Inflammatory macrophage treated with lipopolysaccharide for 4 hours (primary cell): ENCODE data around the gene RGS5.

ENCODE experiments used
- DNase-seq: peaks from one replicate; pipeline ENCODE4 v3.0.0-alpha.2; 2020

Gene RGS5

DNA sequence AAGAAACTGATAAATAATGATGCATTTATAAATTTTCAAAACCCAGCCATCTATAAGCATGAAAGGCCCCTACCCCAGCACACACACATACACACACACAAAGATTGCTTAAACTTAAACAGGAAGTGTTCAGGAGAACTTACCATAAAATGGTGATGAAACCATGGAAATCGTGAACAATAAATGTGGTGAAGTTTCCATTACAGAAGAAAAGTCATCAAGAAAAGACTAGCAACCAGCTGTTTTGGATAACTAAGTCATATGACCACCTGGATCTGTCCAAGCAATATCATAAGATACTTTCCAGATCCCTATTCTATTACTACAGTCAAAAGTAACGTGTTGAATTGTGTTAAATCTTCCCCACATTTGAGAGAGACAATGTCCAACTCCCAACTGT is 24.1 kb downstream of the RGS5 start:
- no peak for DNase-seq

GRCh38 chr1:163176797-163177196 is 25.9 kb downstream of the RGS5 start:
- DNase-seq, result no peak

- DNase-seq, result peak; percentile 52
Measured at GRCh38 chr1:163174524-163175437, 27.9 kb downstream of the RGS5 start.

GRCh38 chr1:163173121-163173520 is 29.6 kb downstream of the RGS5 start:
- no peak for DNase-seq

DNA sequence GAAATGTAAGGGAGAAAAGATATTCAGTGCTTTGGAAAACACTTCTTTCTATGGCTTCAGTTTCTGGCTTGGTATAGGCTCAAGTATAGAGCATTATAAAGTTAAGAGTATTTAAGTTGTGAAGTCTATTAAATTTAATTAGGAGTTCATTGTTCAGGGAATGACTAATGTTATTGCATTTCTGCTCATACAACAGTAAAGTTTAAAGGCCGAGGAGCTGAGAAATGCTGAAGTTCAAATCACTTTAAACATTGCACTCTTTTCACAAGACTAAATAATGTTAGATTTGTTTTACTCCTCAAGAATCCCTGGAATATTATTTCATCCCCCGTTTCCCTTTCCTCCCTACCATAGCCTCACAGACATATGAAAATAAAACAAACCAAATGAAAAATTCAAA is 30.1 kb downstream of the RGS5 start:
- DNase-seq, result no peak

- no peak for DNase-seq
Measured at GRCh38 chr1:163171826-163172225, 30.9 kb downstream of the RGS5 start.

DNA sequence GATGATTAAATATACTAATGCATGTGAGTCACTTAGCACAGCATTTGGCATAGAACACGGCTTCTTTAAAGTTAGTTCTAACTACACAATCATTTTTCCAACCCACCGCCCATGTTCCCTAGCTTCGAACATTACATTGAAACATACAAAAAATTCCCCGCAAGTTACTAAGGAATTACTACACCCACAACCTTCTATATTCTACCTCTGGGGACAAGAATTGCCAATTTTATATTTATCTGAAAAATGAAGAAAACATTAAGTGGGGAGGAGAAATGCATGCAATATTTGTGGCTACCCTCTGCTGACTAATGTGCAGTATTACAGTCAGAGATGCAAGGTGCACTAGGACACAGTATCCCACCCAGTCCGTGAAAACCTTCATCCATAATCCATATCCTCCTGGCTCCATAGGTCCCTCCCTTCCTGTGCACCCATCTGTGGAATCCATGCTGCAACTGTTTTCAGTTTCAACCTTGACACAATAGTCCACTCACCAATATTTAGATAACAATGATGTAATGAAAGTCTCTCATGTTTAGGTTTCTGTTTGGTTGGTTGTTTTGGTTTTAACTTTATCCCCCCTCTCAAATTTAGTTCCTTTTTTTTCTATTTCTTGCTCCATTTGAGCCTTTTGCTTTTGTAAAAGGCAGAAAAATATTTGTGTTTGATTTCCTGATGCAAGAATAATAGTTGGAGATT is 31.6 kb downstream of the RGS5 start:
- no peak for DNase-seq

GRCh38 chr1:163170331-163170730 is 32.4 kb downstream of the RGS5 start:
- no peak for DNase-seq

DNA sequence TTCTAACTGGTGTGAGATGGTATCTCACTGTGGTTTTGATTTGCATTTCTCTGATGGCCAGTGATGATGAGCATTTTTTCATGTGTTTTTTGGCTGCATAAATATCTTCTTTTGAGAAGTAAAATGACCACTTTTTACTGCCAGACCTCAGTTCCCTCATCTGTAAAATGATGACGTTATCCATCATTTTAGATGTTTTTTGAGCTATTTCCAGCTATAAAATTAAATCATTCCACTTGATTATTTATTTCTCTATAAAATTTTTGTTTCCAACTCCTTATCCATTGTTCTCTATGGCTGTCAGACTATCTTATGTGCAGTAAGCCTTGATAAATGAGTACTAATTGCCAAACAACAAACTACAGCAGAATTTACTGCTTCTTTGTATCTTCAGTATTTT is 33.2 kb downstream of the RGS5 start:
- DNase-seq, result no peak

DNA sequence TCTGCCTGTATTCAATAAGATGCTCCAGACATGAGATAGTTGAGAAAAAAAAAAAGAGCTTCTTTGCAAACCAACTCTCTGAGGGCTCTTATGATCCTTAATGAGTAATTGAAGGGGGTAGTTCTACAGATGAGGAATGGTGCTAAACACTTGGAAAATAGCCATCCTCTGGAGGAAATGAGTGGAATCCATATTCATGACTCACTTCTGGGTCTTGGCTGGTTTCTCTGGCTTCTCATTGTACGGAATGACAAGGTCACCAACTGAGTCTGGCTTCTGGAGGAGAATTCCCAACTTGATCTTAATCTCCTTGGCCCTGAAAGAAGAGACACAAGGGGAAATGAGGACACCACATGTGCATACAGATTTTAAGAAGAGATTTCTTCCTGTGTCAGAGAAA is 34.7 kb downstream of the RGS5 start:
- DNase-seq, result no peak

- DNase-seq, result peak; percentile 10
Measured at GRCh38 chr1:163166886-163167555, 35.7 kb downstream of the RGS5 start.

GRCh38 chr1:163165119-163165518 is 37.6 kb downstream of the RGS5 start:
- no peak for DNase-seq

- DNase-seq, result no peak
Measured at GRCh38 chr1:163163881-163164582, 38.7 kb downstream of the RGS5 start.

- no peak for DNase-seq
Measured at GRCh38 chr1:163163163-163163562, 39.6 kb downstream of the RGS5 start.

DNA sequence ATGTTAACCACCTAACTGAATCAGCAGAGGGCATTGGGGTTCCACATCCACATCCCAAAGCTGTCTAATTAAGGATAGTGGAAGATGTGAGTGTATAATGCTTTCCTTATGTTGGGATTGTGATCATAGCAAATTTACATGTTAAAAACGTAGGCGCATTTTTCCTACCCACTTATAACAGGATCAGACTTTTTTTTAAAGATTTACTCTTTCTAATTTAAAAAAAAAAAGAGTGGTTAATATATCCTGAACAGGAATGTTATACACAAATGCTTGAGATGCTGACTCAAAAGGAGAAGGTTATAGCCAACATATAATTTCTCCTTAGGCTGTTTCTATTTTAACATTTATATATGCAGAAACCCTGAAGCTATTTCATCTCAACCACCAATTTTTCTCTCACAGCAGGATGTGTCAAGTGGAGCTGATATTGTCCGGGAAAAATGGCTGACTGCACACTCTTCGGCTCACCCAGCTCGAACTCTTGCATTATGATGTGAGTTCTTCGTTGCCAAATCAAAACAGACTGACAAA is 40.3 kb downstream of the RGS5 start:
- DNase-seq, result no peak

- DNase-seq, result no peak
Measured at GRCh38 chr1:163161841-163162240, 40.9 kb downstream of the RGS5 start.

DNA sequence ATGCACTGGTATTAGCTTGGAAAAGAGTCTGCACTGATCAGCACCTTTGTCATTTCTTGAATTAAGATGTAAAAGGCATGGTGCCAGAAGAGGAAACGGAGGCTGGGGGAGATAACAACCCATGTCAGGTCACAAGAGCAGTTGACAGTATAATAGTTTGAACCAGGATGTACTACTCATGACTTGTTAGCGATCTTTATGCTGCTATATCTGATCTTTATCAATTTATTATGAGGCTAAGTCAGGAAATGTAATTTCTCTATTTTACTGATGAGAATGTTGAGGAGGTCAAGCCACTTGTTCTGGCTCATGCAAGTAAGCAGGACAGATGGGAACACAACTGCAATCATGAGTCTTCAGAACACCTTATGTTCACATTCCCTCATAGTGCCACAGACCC is 41.4 kb downstream of the RGS5 start:
- no peak for DNase-seq

GRCh38 chr1:163155606-163156005 is 47.1 kb downstream of the RGS5 start:
- DNase-seq, result no peak

DNA sequence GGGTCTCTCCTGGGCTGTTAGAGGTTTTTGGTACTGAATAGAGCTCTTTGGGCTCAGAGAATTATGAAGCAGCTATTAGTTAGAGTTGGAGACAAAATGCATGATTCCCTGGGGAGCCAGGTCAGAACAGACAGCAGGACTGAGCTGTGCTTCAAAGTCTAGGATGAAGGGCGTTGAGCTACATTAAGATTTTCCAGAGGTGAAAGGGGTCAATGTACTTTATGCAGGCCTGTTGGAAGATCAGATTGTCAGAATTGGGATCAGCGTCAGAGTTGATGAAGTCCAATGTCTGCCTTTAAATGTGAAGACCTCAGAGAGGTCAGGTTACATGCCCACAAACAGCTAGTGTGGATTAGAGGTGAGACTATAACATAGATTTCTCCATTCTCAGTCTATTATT is 53.8 kb downstream of the RGS5 start:
- no peak for DNase-seq

GRCh38 chr1:163147019-163147418 is 55.7 kb downstream of the RGS5 start:
- no peak for DNase-seq

DNA sequence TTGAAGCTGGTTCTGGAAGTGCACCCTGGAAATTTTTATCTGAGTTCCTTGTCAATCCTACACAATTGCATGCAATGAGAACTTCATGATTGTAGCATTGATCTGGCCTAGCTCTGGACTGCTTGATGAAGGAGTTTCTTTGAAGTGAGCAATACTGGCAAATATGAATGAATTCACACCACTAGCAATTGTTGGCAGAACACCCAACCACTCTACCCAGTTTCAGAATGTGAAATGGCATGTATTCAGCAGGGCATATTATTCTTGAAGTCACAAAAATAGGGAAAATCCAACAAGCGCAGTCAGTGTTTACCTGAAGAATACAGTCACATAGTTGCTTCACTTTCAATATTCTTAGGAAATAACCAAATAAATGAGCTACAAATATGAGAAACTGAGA is 57.3 kb downstream of the RGS5 start:
- DNase-seq, result no peak

GRCh38 chr1:163144418-163144817 is 58.3 kb downstream of the RGS5 start:
- DNase-seq, result no peak

DNA sequence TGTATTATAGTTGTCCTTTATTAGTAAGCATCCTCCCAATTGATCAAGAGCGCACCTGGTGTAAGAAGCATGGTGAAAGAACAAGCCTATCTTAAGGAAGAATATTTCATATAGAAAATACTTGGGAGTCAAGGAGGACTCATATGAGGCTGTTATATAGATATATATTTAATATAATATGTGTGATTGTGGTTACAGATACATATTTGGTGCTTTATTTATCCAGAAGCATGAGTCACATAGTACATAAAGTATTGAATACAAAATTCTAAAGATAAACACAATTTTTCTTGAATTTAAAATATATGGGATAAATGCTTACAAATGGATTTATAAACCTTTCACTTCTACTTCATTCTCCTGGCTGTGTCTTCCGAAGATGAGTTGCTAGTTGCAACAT is 60.6 kb downstream of the RGS5 start:
- no peak for DNase-seq
